Measurements from ENCODE around the gene DHRS4. TPM values are rescaled to one million over a fixed set of nuclear protein-coding genes. Genes with fewer than 3 reads are reported as not detected.
"Not testable (repeated sequence)": the region's sequence is repeated elsewhere in the genome, so short reads cannot be mapped to it uniquely, and the experiment has no call there.

DHRS4 gene
- total RNA-seq, 1 donor = 21.4 TPM

GRCh38 chr14:24006817-24007652, 53.5 kb downstream of the DHRS4 start:
- peak overlapping the region; percentile 42 for H3K4me3 ChIP-seq (ENCODE audit: low read depth, low read length)
- not testable (repeated sequence) for DNase-seq (ENCODE audit: low read depth)

GRCh38 chr14:24011051-24011450, 57.5 kb downstream of the DHRS4 start:
- DNase-seq (ENCODE audit: low read depth) = no peak
- no peak for TF ChIP-seq CTCF (IDR thresholded peaks at IDR 0.05; ENCODE audit: insufficient read depth, low read length)
- no peak overlapping the region for H3K4me3 ChIP-seq (ENCODE audit: low read depth, low read length)

GRCh38 chr14:24012726-24013273, 59.2 kb downstream of the DHRS4 start:
- H3K4me3 ChIP-seq (ENCODE audit: low read depth, low read length); DNase-seq (ENCODE audit: low read depth): not testable (repeated sequence)

GRCh38 chr14:24013654-24014514, 60.3 kb downstream of the DHRS4 start:
- DNase-seq (ENCODE audit: low read depth) = peak; percentile 83
- peak; percentile 93 for TF ChIP-seq CTCF (IDR thresholded peaks at IDR 0.05; ENCODE audit: insufficient read depth, low read length)
- H3K4me3 ChIP-seq (ENCODE audit: low read depth, low read length) = no peak overlapping the region

GRCh38 chr14:24015745-24016144, 62.2 kb downstream of the DHRS4 start:
- DNase-seq (ENCODE audit: low read depth); H3K4me3 ChIP-seq (ENCODE audit: low read depth, low read length): not testable (repeated sequence)

Other genes with a start within 250 kb of the DHRS4 start
- gene DHRS4L2, start 35.2 kb downstream of the DHRS4 start, total RNA-seq (ENCODE audit: low replicate concordance) = 5.5 and 8.3 TPM in 2 replicates
- gene CARMIL3, start 98.2 kb downstream of the DHRS4 start, total RNA-seq (ENCODE audit: low replicate concordance) = not detected in 2 replicates
- not detected in 2 replicates for gene CPNE6, start 117.8 kb downstream of the DHRS4 start, total RNA-seq (ENCODE audit: low replicate concordance)
- 20.1 and 36.5 TPM in 2 replicates for gene PCK2, start 140.5 kb downstream of the DHRS4 start, total RNA-seq (ENCODE audit: low replicate concordance)
- gene DCAF11, start 161.0 kb downstream of the DHRS4 start, total RNA-seq (ENCODE audit: low replicate concordance) = 44.6 and 85.3 TPM in 2 replicates
- 0.90 and 4.1 TPM in 2 replicates for gene NRL, start 161.2 kb downstream of the DHRS4 start, total RNA-seq (ENCODE audit: low replicate concordance)
- 0.18 TPM in 1 of 2 replicates, not detected in the other for gene FITM1, start 176.9 kb downstream of the DHRS4 start, total RNA-seq (ENCODE audit: low replicate concordance)
- gene PSME1, start 182.4 kb downstream of the DHRS4 start, total RNA-seq (ENCODE audit: low replicate concordance) = 84.8 and 117 TPM in 2 replicates
- gene EMC9, start 187.8 kb downstream of the DHRS4 start, total RNA-seq (ENCODE audit: low replicate concordance) = 3.8 and 11.9 TPM in 2 replicates
- 33.4 and 78.3 TPM in 2 replicates for gene PSME2, start 192.8 kb downstream of the DHRS4 start, total RNA-seq (ENCODE audit: low replicate concordance)
- 51.1 and 165 TPM in 2 replicates for gene RNF31, start 193.7 kb downstream of the DHRS4 start, total RNA-seq (ENCODE audit: low replicate concordance)
- gene IRF9, start 207.5 kb downstream of the DHRS4 start, total RNA-seq (ENCODE audit: low replicate concordance) = 43.8 and 63.1 TPM in 2 replicates
- 1.9 and 4.2 TPM in 2 replicates for gene REC8, start 218.3 kb downstream of the DHRS4 start, total RNA-seq (ENCODE audit: low replicate concordance)
- gene IPO4, start 235.0 kb downstream of the DHRS4 start, total RNA-seq (ENCODE audit: low replicate concordance) = 44.0 and 52.0 TPM in 2 replicates
- gene TM9SF1, start 241.7 kb downstream of the DHRS4 start, total RNA-seq (ENCODE audit: low replicate concordance) = 50.9 and 73.9 TPM in 2 replicates

Data from fibroblast of the aortic adventitia (primary cell).